HepG2 (cell line): ENCODE results near the gene TNFAIP8L2. TPM values are rescaled to one million over a fixed set of nuclear protein-coding genes. Genes with fewer than 3 reads are reported as not detected.

Experiments used
- ARHGAP35 ChIP-seq: sonication (generic); formaldehyde crosslinking; IDR thresholded peaks from 2 replicates; pipeline ENCODE4 v1.9.0; 2022; ENCODE audit warnings: mild to moderate bottlenecking, inconsistent platforms, moderate library complexity, missing genetic modification reagents, borderline replicate concordance
- ATF6 ChIP-seq: sonication (generic); formaldehyde crosslinking; conservative IDR thresholded peaks from 2 replicates; pipeline ENCODE4 v1.4.0; 2020; ENCODE audit warnings: missing genetic modification reagents
- DR1 ChIP-seq: sonication (generic); formaldehyde crosslinking; IDR thresholded peaks from 2 replicates; pipeline ENCODE4 v1.8.0; 2021; ENCODE audit warnings: mild to moderate bottlenecking, missing genetic modification reagents, inconsistent platforms
- GATA4 ChIP-seq: sonication (generic); IDR thresholded peaks from 2 replicates; pipeline ENCODE4 v1.6.1; 2016; ENCODE audit warnings: antibody characterized with exemption, low read depth, borderline replicate concordance
- HMGXB3 ChIP-seq: sonication (generic); formaldehyde crosslinking; IDR thresholded peaks from 2 replicates; pipeline ENCODE4 v1.4.0; 2020; ENCODE audit warnings: missing genetic modification reagents, borderline replicate concordance
- NFIB ChIP-seq: sonication (generic); formaldehyde crosslinking; IDR thresholded peaks from 2 replicates; pipeline ENCODE4 v1.9.0; 2021; ENCODE audit warnings: missing genetic modification reagents, mild to moderate bottlenecking, borderline replicate concordance
- PAX8 ChIP-seq: sonication (generic); formaldehyde crosslinking; IDR thresholded peaks from 2 replicates; pipeline ENCODE4 v1.8.0; 2022; ENCODE audit warnings: mild to moderate bottlenecking, missing genetic modification reagents, borderline replicate concordance
- SAP130 ChIP-seq: IDR thresholded peaks from 2 replicates; pipeline ENCODE4 v1.6.1; 2016; ENCODE audit warnings: low read depth
- THAP11 ChIP-seq: IDR thresholded peaks from 2 replicates; pipeline ENCODE4 v1.6.1; 2016; ENCODE audit warnings: missing biosample characterization, missing genetic modification reagents
- ZBTB2 ChIP-seq: sonication (generic); formaldehyde crosslinking; IDR thresholded peaks from 2 replicates; pipeline ENCODE4 v1.8.0; 2022; ENCODE audit warnings: low read depth, missing genetic modification reagents
- ZFY ChIP-seq: sonication (generic); formaldehyde crosslinking; IDR thresholded peaks from 2 replicates; pipeline ENCODE4 v1.4.0; 2020; ENCODE audit warnings: missing genetic modification reagents
- ZNF10 ChIP-seq: sonication (generic); formaldehyde crosslinking; IDR thresholded peaks from 2 replicates; pipeline ENCODE4 v1.4.0; 2020; ENCODE audit warnings: mild to moderate bottlenecking, low read depth, missing genetic modification reagents, borderline replicate concordance
- ZNF275 ChIP-seq: sonication (generic); formaldehyde crosslinking; IDR thresholded peaks from 2 replicates; pipeline ENCODE4 v1.8.0; 2022; ENCODE audit warnings: missing genetic modification reagents, mild to moderate bottlenecking, inconsistent platforms, borderline replicate concordance
- ZNF337 ChIP-seq: sonication (generic); formaldehyde crosslinking; IDR thresholded peaks from 2 replicates; pipeline ENCODE4 v1.5.1; 2020; ENCODE audit warnings: missing genetic modification reagents, low read depth, mild to moderate bottlenecking, borderline replicate concordance
- ZNF468 ChIP-seq: sonication (generic); formaldehyde crosslinking; IDR thresholded peaks from 2 replicates; pipeline ENCODE4 v1.8.0; 2022; ENCODE audit warnings: mild to moderate bottlenecking, moderate library complexity, missing genetic modification reagents
- ZNF580 ChIP-seq: IDR thresholded peaks from 2 replicates; pipeline ENCODE4 v1.6.1; 2016; ENCODE audit warnings: low read depth, borderline replicate concordance
- ZNF672 ChIP-seq: sonication (generic); formaldehyde crosslinking; IDR thresholded peaks from 2 replicates; pipeline ENCODE4 v1.8.1; 2022; ENCODE audit warnings: missing genetic modification reagents
- polyA plus RNA-seq, 8 experiments: library from polyadenylated mRNA; depleted of rRNA in 3 of 8; stranded (reverse) in 7 of 8; unstranded in 1 of 8; fragments of >200 nt; fragmentation: Illumina TruSeq in 4 of 8; extraction: Trizol in 4 of 8; gene quantifications; 2 replicates each; pipeline versions ENCODE4 v1.2.1 to v1.2.3, GENCODE V29; 2011 to 2016; ENCODE audit warnings: low read depth in 4 of 8, missing spikeins in 1 of 8, mixed read lengths in 1 of 8; ENCODE audit not compliant: insufficient read depth in 1 of 8
- total RNA-seq, 5 experiments: library from RNA; depleted of rRNA; stranded (reverse); fragments of >200 nt; fragmentation: Illumina TruSeq; extraction: Trizol; gene quantifications; 2 replicates each; pipeline ENCODE4 v1.2.3, GENCODE V29; 2016; ENCODE audit warnings: low read depth in 1 of 5

The TNFAIP8L2 gene
- total and polyA plus RNA-seq, 2 of the 13 experiments (the other 11 are each of a cell fraction or from before 2014, with no cell fraction given) = not detected

GRCh38 chr1:151198254-151199127 lies 42.0 kb downstream of the TNFAIP8L2 start, which contains the start of gene PIP5K1A (continued):
- TF ChIP-seq NFIB (CRISPR knock-in tag) (no peak), ZBTB2 (CRISPR knock-in tag) (no peak), ZNF468 (no peak), ZFY (CRISPR knock-in tag) (peak; percentile 86), DR1 (CRISPR knock-in tag) (peak; percentile 91), SAP130 (peak; percentile 43; the same call in 1 of the 2 replicates), THAP11 (CRISPR knock-in tag) (peak; percentile 87), GATA4 (no peak), ZNF337 (CRISPR knock-in tag) (0 out of 2 replicates have a peak, but pooled peaks have one; percentile 16), HMGXB3 (CRISPR knock-in tag) (peak; percentile 74), ZNF580 (CRISPR knock-in tag) (peak; percentile 74; the same call in 1 of the 2 replicates), ZNF672 (CRISPR knock-in tag) (no peak), ATF6 (CRISPR knock-in tag) (no peak), ZNF275 (0 out of 2 replicates have a peak, but pooled peaks have one; percentile 1), PAX8 (no peak), ZNF10 (CRISPR knock-in tag) (no peak), ARHGAP35 (CRISPR knock-in tag) (no peak)
